ENCODE data around the gene DNAJC22. TPM values are rescaled to one million over a fixed set of nuclear protein-coding genes. Genes with fewer than 3 reads are reported as not detected.
"Not testable (repeated sequence)": the region's sequence is repeated elsewhere in the genome, so short reads cannot be mapped to it uniquely, and the experiment has no call there.

The DNAJC22 gene
- total RNA-seq, result not detected in 2 replicates

DNA sequence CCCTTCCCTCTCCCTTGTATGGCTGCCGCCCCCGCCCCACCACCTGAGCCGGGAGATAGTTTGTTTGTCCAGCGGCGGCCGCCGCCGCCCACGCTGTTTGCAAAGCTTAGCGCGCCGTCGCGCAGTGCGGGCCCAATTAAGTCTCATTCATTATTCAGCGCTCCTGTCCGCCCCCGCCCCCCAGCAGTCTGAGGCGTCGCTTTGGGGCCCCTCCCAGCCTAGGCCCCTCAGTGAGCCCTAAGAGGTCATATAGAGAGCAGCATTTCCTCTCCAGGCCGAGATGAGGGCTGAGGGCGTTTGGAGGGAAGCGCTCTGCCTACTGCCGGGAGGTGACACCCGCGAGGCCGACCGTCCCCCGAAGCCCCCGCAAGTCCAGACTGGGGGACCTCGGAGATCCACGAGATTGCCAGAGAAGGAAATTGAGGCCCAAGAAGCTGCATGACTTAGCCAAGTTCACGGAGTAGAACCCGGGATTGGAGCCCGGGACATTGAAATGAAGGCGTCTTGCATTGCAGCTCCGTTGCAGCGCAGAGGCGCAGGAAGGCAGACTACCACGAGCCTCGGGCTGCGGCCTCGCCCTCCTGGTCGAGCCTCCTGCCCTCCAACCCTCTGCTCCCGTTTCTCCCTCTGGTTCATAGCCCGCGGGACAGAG is at the start of gene DNAJC22:
Gene DNAJC22, plus strand, starts transcription at position 230 of the 652 bp plus-strand sequence. CDS start 1,985 bp downstream, outside the sequence.
- Mint-ChIP-seq H3K9me3 (no peaks in the 10 kb centered on the region), H3K27ac (peak within 1 kb of the TSS; percentile 67), H3K4me3 (peak within 1 kb of the TSS; percentile 84), H3K27me3 (peaks cover 67% of the 10 kb centered on the region), H3K4me1 (peaks cover 31% of the 10 kb centered on the region), H3K36me3 (ENCODE audit: low read depth) (no peaks in the 10 kb centered on the region)
- peak; percentile 80 for DNase-seq
- intact Hi-C loops (cut with micrococcal nuclease), result loop anchor here (1.0 kb wide), 1 partner anchor 58 kb away; no protein-coding TSS in a partner anchor

DNA sequence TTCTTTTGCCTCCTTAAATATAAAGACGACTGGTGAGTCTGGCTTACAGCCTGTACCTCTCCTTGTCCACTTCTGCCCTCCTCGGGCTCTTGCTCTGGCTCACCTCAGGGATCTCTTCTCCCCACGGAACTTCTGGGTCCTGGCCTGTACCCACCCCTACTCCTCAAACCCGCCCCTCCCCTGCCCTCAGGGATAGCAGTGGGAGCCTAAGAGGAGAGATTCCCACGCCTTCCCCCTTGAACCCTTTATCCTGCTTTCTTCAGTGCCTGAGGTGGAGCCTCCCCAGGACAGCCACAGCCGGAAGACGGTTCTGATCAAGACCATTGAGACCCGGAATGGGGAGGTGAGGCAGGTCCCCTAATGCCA is 49.0 kb upstream of the DNAJC22 start:
- intact Hi-C loops (cut with micrococcal nuclease), result loop anchor here (1.0 kb wide), 3 partner anchors 9 to 40 kb away; partner anchors contain the start of gene C1QL4
- H3K4me1 Mint-ChIP-seq, result peaks cover 27% of the 10 kb centered on the region
- H3K27ac Mint-ChIP-seq, result no peak overlapping the region
- no peak for DNase-seq
- H3K4me3 Mint-ChIP-seq, result peak overlapping the region; percentile 75
- H3K9me3 Mint-ChIP-seq, result no peaks in the 10 kb centered on the region
- peaks cover 57% of the 10 kb centered on the region for H3K27me3 Mint-ChIP-seq
- no peaks in the 10 kb centered on the region for H3K36me3 Mint-ChIP-seq (ENCODE audit: low read depth)

DNA sequence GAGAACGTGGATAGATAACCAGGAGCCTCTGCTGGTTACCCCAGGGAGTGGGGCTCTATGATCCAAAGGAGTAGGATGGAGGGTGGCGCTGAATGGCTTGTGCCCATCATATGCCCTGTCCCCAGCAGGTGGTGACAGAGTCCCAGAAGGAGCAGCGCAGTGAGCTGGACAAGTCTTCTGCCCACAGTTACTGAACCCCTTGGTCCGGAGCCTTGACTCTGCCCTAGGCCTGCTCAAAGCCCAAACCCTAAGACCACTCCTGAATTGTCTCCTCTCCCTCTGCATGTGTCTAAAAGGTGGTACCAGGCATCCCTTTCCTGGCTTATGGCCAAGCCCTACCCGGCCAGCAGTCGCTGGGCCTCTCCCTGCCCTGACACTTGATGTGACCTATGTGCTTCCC is 48.5 kb upstream of the DNAJC22 start:
- intact Hi-C loops (cut with micrococcal nuclease), result no loop called here

DNA sequence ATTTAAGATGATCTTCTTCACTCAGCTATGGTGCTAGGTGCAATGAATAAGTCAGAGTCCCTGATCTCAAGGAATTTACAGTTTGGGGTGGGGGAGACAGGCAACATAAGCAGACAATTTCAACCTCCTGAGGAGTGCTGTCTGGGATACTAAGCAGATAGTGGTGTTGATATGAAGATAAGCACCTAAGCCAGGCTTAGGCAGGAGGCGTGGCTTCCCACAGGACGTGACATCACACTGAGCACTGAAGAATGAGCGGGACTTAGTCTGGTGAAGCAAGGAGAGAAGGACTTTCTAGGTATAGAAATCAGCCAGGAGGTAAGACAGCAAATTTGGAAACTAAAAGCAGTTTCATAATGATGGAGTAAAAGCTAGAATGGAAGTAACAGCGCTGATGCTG is 44.9 kb upstream of the DNAJC22 start:
- peaks cover 41% of the 10 kb centered on the region for H3K27me3 Mint-ChIP-seq
- H3K4me3 Mint-ChIP-seq, result no peak overlapping the region
- intact Hi-C loops (cut with micrococcal nuclease), result no loop called here
- DNase-seq, result peak; percentile 77
- H3K27ac Mint-ChIP-seq, result no peak overlapping the region
- H3K4me1 Mint-ChIP-seq, result peaks cover 21% of the 10 kb centered on the region
- H3K36me3 Mint-ChIP-seq (ENCODE audit: low read depth), result no peaks in the 10 kb centered on the region
- no peaks in the 10 kb centered on the region for H3K9me3 Mint-ChIP-seq

More for the DNA sequence above, 48.5 kb upstream of the DNAJC22 start:
- Mint-ChIP-seq H3K27me3 (peaks cover 62% of the 10 kb centered on the region), H3K27ac (no peak overlapping the region), H3K36me3 (ENCODE audit: low read depth) (no peaks in the 10 kb centered on the region), H3K4me1 (peaks cover 27% of the 10 kb centered on the region), H3K4me3 (peak overlapping the region; percentile 75), H3K9me3 (no peaks in the 10 kb centered on the region)
- no peak for DNase-seq

DNA sequence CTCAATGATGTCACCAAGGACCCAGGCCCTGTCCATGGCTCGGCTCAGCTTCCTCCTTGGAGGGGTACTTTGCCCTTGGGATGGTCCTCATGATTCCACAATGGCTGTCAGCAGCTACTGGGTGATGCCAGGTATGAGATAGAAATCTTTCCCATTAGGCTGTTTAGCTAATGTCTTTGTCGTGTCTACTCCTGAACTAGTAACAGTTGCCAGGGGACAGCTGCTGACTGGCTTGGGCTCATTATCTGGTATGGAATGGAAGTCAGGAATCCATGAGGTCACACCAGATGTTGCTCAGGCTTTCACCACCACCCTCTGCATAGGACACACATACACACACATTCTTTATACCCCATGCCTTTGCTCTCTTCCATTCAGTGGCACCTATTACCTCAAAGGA is 42.5 kb upstream of the DNAJC22 start:
- Mint-ChIP-seq H3K36me3 (ENCODE audit: low read depth) (no peaks in the 10 kb centered on the region), H3K4me3 (no peak overlapping the region), H3K9me3 (no peaks in the 10 kb centered on the region), H3K27me3 (peaks cover 37% of the 10 kb centered on the region), H3K27ac (no peak overlapping the region), H3K4me1 (peaks cover 8% of the 10 kb centered on the region)
- intact Hi-C loops (cut with micrococcal nuclease), result no loop called here
- DNase-seq, result no peak

DNA sequence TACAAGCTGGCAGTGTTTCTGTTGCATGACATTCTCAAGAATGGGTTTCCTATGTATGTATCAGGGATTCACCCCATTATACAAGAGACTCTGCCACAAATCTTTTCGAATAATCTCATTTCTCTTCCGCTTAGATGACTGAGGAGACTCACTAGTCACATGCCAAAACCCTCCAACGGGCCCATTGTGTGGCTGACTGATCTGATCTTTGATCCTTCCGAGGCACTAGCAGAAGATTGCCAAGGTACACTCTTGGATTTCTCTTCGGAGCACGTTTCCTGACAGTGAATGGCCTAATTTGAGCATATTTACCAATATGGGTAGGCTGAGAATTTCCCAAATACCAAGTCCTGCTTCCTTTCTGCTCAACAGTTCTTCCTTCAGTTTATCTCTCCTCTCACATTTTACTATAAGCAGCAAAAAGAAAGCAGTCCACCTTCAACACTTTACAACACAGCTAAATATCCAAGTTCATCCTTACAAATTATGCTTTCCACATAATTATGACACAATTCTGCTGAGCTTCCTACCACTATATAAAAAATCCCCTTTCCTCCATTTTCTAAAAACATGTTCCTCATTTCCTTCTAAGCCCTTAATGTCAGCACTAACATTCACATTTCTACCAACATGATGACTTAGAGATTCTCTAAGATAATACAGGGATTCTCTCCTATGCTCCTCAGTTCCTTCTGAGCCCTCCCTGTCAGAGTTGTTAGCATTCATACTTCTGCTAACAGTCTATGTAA is 40.8 kb upstream of the DNAJC22 start:
- Mint-ChIP-seq H3K27ac (no peak overlapping the region), H3K4me1 (peaks cover 8% of the 10 kb centered on the region), H3K9me3 (no peaks in the 10 kb centered on the region), H3K36me3 (ENCODE audit: low read depth) (no peaks in the 10 kb centered on the region), H3K27me3 (peaks cover 49% of the 10 kb centered on the region), H3K4me3 (no peak overlapping the region)
- no peak for DNase-seq
- intact Hi-C loops (cut with micrococcal nuclease), result no loop called here

DNA sequence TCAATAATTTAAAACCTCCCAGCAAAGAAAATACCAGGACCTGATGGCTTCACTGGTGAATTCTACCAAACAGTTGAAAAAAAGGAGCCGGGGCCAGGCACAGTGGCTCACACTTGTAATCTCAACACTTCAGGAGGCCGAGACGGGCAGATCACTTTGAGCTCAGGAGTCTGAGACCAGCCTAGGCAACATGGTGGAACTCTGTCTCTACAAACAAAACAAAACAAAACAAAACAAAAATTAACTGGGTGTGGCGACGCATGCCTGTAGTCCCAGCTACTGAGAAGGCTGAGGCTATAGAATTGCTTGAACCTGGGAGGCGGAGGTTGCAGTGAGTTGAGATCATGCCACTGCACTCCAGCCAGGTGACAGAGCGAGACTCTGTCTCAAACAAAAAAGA is 37.3 kb upstream of the DNAJC22 start:
- no peaks in the 10 kb centered on the region for H3K36me3 Mint-ChIP-seq (ENCODE audit: low read depth)
- H3K9me3 Mint-ChIP-seq, result no peaks in the 10 kb centered on the region
- no peak for DNase-seq
- intact Hi-C loops (cut with micrococcal nuclease), result no loop called here
- no peak overlapping the region for H3K27ac Mint-ChIP-seq
- no peaks in the 10 kb centered on the region for H3K4me1 Mint-ChIP-seq
- peaks cover 44% of the 10 kb centered on the region for H3K27me3 Mint-ChIP-seq
- H3K4me3 Mint-ChIP-seq, result no peak overlapping the region

DNA sequence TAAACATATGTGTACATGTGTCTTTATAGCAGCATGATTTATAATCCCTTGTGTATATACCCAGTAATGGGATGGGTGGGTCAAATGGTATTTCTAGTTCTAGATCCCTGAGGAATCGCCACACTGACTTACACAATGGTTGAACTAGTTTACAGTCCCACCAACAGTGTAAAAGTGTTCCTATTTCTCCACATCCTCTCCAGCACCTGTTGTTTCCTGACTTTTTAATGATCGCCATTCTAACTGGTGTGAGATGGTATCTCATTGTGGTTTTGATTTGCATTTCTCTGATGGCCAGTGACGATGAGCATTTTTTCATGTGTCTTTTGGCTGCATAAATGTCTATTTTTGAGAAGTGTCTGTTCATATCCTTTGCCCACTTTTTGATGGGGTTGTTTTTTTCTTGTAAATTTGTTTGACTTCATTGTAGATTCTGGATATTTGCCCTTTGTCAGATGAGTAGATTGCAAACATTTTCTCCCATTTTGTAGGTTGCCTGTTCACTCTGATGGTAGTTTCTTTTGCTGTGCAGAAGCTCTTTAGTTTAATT is 36.2 kb upstream of the DNAJC22 start:
- H3K4me3 Mint-ChIP-seq; intact Hi-C loops (cut with micrococcal nuclease); H3K36me3 Mint-ChIP-seq (ENCODE audit: low read depth); H3K4me1 Mint-ChIP-seq; H3K9me3 Mint-ChIP-seq; DNase-seq; H3K27ac Mint-ChIP-seq: not testable (repeated sequence)
- H3K27me3 Mint-ChIP-seq, result peaks cover 43% of the 10 kb centered on the region

DNA sequence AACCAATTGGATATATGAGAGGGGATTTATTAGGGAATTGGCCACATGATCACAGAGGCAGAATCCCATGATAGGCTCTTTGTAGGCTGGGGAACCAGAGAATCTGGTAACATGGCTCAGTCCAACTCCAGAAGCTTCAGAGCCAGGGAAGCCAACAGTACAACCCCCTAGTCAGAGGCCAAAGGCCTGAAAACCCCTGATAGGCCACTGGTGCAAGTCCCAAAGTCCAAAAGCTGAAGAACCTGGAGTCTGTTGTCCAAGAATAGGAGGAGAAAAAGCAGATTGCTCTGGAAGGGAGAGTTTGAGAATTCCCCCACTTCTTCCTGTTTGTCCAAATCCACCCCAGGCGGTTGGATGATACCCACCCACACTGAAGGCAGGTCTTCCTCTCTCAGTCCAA is 31.9 kb upstream of the DNAJC22 start:
- intact Hi-C loops (cut with micrococcal nuclease), result no loop called here
- Mint-ChIP-seq H3K27ac (no peak overlapping the region), H3K9me3 (no peaks in the 10 kb centered on the region), H3K27me3 (peaks cover 16% of the 10 kb centered on the region), H3K36me3 (ENCODE audit: low read depth) (no peaks in the 10 kb centered on the region), H3K4me1 (no peaks in the 10 kb centered on the region), H3K4me3 (no peak overlapping the region)
- DNase-seq, result no peak

DNA sequence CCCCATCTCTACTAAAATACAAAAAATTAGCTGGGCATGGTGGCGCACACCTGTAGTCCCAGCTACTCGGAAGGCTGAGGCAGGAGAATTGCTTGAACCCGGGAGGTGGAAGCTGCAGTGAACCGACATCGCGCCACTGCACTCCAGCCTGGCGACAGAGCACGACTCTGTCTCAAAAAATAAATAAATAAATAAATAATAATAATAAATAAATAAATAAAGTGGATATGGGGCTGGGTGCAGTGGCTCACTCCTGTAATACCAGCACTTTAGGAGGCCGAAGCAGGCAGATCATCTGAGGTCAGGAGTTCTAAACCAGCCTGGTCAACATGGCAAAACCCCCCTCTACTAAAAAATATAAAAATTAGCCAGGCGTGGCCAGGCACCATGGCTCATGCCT is 29.6 kb upstream of the DNAJC22 start:
- intact Hi-C loops (cut with micrococcal nuclease); H3K4me3 Mint-ChIP-seq; H3K9me3 Mint-ChIP-seq; H3K27me3 Mint-ChIP-seq; DNase-seq; H3K27ac Mint-ChIP-seq; H3K36me3 Mint-ChIP-seq (ENCODE audit: low read depth): not testable (repeated sequence)
- peaks cover 10% of the 10 kb centered on the region for H3K4me1 Mint-ChIP-seq

DNA sequence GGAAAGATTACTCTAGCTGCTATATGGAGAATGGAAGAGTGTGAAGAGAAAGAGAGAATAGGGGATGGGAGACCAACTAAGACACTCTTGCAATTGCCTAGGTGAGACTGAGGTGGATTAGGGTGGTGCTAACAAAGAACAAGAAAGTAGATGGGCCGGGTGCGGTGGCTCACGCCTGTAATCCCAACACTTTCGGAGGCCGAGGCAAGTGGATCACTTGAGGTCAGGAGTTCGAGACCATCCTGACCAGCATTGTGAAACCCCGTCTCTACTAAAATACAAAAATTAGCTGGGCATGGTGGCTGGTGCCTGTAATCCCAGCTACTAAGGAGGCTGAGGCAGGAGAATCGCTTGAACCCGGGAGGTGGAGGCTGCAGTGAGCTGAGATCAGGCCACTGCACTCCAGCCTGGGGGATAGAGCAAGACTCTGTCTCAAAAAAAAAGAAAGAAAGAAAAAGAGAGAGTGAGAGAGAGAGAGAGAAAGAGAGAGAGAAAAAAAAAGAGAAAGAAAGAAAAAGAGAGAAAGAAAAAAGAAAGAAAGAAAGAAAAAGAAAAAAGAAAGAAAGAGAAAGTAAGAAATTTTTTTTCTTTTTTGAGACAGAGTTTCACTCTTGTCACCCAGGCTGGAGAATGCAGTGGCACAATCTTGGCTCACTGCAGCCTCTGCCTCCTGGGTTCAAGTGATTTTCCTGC is 26.1 kb upstream of the DNAJC22 start:
- H3K9me3 Mint-ChIP-seq; intact Hi-C loops (cut with micrococcal nuclease); DNase-seq; H3K27me3 Mint-ChIP-seq; H3K27ac Mint-ChIP-seq; H3K36me3 Mint-ChIP-seq (ENCODE audit: low read depth): not testable (repeated sequence)
- Mint-ChIP-seq H3K4me1 (peaks cover 22% of the 10 kb centered on the region), H3K4me3 (peak overlapping the region; percentile 40)

DNA sequence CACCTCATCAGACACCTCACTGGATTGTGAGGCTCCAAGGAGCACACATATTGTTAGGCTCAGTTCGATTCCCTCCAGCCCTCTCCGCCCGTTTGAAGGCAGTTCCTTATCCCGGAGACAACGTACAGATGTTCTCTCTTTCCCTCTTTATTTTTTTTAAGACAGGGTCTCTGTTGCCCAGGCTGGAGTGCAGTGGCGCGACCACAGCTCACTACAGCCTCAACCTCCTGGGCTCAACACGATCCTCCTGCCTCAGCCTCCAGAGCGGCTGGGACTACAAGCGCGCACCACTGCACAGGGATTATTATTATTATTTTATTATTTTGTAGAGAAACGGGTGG is 24.4 kb upstream of the DNAJC22 start:
- Mint-ChIP-seq H3K27ac (peak overlapping the region; percentile 88), H3K27me3 (no peaks in the 10 kb centered on the region)
- DNase-seq, result no peak

DNA sequence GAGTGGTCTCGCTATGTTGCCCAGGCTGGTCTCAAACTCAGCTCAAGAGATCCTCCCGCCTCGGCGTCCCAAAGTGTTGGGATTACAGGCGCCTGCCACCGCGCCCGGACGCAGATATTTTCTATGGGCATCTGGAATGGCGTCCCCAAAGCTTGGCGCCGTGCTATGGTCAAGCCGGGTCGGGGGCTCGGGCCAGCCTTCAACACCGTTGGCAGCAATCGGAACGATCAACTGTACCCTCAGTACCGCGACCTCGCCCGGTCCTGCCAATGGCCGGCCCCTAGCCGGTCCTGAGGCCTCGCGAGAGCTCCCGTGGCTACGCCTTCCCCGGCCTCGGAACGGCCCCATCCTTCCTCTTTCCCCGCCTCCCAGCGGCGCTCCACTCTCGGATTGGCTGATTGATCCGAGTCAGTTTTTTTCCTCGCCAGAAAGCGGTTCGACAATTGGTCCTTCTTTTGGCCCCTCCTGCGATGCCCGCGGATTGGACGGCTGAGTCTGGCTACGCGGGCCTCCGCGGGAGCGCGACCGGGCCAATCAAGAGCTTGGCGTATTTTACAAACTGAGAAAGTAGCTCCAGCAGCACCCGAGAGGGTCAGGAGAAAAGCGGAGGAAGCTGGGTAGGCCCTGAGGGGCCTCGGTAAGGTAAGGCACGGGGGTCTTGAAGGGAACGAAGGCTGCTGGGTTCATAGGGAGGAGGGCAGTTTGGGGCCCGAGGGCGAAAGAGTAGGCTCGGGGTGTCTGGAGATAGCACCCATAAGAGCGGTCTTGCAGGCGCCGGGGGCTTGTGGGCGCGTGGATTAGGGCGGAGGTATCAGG is 23.8 kb upstream of the DNAJC22 start, which contains the start of gene TROAP:
Gene TROAP, plus strand, starts transcription at position 548 of the 816 bp plus-strand sequence. CDS start 354 bp downstream, outside the sequence.
- Mint-ChIP-seq H3K36me3 (ENCODE audit: low read depth) (peaks cover 21% of the 10 kb centered on the region), H3K27me3 (no peaks in the 10 kb centered on the region), H3K4me3 (peak within 1 kb of the TSS; percentile 94), H3K9me3 (no peaks in the 10 kb centered on the region), H3K4me1 (peaks cover 24% of the 10 kb centered on the region), H3K27ac (peak within 1 kb of the TSS; percentile 88)
- intact Hi-C loops (cut with micrococcal nuclease), result loop anchor here (1.0 kb wide), 2 partner anchors 44 to 58 kb away; partner anchors contain the start of genes SPATS2 and TUBA1C
- DNase-seq, result peak; percentile 99

More for the DNA sequence above, 24.4 kb upstream of the DNAJC22 start:
- no peaks in the 10 kb centered on the region for H3K9me3 Mint-ChIP-seq
- intact Hi-C loops (cut with micrococcal nuclease), result no loop called here
- peaks cover 16% of the 10 kb centered on the region for H3K36me3 Mint-ChIP-seq (ENCODE audit: low read depth)
- peaks cover 24% of the 10 kb centered on the region for H3K4me1 Mint-ChIP-seq
- peak overlapping the region; percentile 94 for H3K4me3 Mint-ChIP-seq

All from activated CD4-positive, alpha-beta T cell treated with anti-CD3 and anti-CD28 coated beads, Interleukin-2, amount 10 ng/mL, durations not matched to agents 24 days and 14 days (primary cell).